ENCODE data around the gene PERM1. TPM values are rescaled to one million over a fixed set of nuclear protein-coding genes. Genes with fewer than 3 reads are reported as not detected.

Gene PERM1
- total and polyA plus RNA-seq, 9 of the 15 experiments (the other 6 are each of a cell fraction or from before 2014, with no cell fraction given) = not detected

- TF ChIP-seq AFF1 (IDR thresholded peaks at IDR 0.05; ENCODE audit: low read depth in 1 of 2, partially characterized antibody in 2 of 2) (no peak), ZNF174 (CRISPR knock-in tag; IDR thresholded peaks at IDR 0.05) (no peak), FOXJ2 (tag; IDR thresholded peaks at IDR 0.05) (peak; percentile 88; the same call in 1 of the 2 replicates), ZNF24 (IDR thresholded peaks at IDR 0.05) (0 out of 2 replicates have a peak, but pooled peaks have one; percentile 32), NR2F6 (CRISPR knock-in tag; IDR thresholded peaks at IDR 0.05) (no peak), TAF1 (IDR thresholded peaks at IDR 0.05; ENCODE audit: control insufficient read depth, extremely low read depth, insufficient read depth, low read length, severe bottlenecking) (peak; percentile 37), ZNF511 (CRISPR knock-in tag; IDR thresholded peaks at IDR 0.05) (no peak), MEIS2 (IDR thresholded peaks at IDR 0.05; ENCODE audit: partially characterized antibody) (peak; percentile 97), IRF1 (CRISPR knock-in tag; IDR thresholded peaks at IDR 0.05; ENCODE audit: borderline replicate concordance) (peak; percentile 89), CREB1 (IDR thresholded peaks at IDR 0.05) (peak; percentile 62), CREB1 (CRISPR knock-in tag; IDR thresholded peaks at IDR 0.05) (peak; percentile 82), ETV1 (tag; conservative IDR thresholded peaks at IDR 0.05; ENCODE audit: low read depth) (peak; percentile 90), CREB3L1 (IDR thresholded peaks at IDR 0.05; ENCODE audit: borderline replicate concordance, low read depth) (peak; percentile 33; the same call in 1 of the 2 replicates), ZMIZ1 (IDR thresholded peaks at IDR 0.05; ENCODE audit: low read depth in 2 of 2, low read length in 2 of 2) (no peak), SOX6 (IDR thresholded peaks at IDR 0.05) (peak; percentile 69; the same call in 1 of the 2 replicates), MEF2A (IDR thresholded peaks at IDR 0.05; ENCODE audit: control insufficient read depth, low read depth, low read length) (peak; percentile 63; the same call in 1 of the 2 replicates)
Measured at GRCh38 chr1:1013105-1013921, 31.4 kb upstream of the PERM1 start, which contains the start of gene ISG15 (continued).

All from K562 (cell line).